ENCODE results near the gene NLRP10.

Gene NLRP10

DNA sequence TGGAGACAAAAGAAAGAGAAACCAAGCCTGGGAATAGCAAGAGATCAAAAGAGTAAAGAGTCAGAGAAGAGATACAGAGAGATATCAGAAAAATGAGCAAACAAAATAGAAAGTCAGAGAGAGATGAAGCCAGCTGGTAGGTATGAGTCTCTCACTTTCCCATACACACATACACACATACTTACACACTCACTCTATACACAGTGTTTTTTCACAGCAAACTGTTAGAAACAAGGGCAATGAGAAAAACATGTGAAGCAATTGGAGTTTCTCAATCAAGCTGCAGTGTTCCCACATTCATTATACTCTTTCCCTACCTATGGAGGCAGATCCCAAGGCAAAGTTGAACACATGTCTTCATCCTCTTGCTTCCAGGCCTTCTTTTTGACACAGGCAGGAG is 2.6 kb upstream of the NLRP10 start:
- Mint-ChIP-seq H3K4me1 (ENCODE audit: low read depth in 2 of 2) (no peaks in the 10 kb centered on the region), H3K9me3 (no peaks in the 10 kb centered on the region), H3K27ac (no peak overlapping the region), H3K4me3 (no peak overlapping the region), H3K27me3 (peaks cover 36 to 50% of the 10 kb centered on the region in 2 donors), H3K36me3 (ENCODE audit: insufficient read depth) (no peaks in the 10 kb centered on the region)
- ATAC-seq (replicated peaks) (no peak), DNase-seq (no peak)

GRCh38 chr11:7967097-7967496 is 1.9 kb upstream of the NLRP10 start:
- DNase-seq (no peak), ATAC-seq (replicated peaks) (no peak)
- Mint-ChIP-seq H3K9me3 (no peaks in the 10 kb centered on the region), H3K4me1 (ENCODE audit: low read depth in 2 of 2) (no peaks in the 10 kb centered on the region), H3K4me3 (no peak overlapping the region), H3K27ac (no peak overlapping the region), H3K36me3 (ENCODE audit: insufficient read depth) (no peaks in the 10 kb centered on the region), H3K27me3 (peaks cover 33 to 50% of the 10 kb centered on the region in 2 donors)

DNA sequence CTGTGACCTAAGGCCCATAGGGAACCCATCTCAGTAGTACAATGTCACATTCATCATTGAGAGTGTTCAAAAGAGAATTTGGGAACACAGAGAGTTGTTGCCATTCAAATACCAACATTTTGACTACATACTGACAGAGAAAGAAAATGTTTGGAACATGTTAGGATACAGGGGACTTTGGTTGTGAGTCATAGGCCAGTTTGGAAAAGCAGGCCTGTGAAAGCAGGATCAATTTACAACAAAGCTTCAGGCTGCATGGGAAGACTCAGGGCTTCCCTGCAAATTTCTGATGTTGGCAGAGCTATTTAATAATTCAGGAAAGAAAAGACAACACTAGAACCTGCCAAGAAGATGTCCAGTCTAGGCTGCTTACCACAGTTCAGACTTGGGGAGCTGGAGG is 374 bp downstream of the NLRP10 start:
- Mint-ChIP-seq H3K4me3 (no peak overlapping the region), H3K36me3 (ENCODE audit: insufficient read depth) (no peaks in the 10 kb centered on the region), H3K9me3 (no peaks in the 10 kb centered on the region), H3K27me3 (peaks cover 42 to 56% of the 10 kb centered on the region in 2 donors), H3K27ac (no peak overlapping the region), H3K4me1 (ENCODE audit: low read depth in 2 of 2) (no peaks in the 10 kb centered on the region)
- ATAC-seq (replicated peaks) (no peak), DNase-seq (no peak)

DNA sequence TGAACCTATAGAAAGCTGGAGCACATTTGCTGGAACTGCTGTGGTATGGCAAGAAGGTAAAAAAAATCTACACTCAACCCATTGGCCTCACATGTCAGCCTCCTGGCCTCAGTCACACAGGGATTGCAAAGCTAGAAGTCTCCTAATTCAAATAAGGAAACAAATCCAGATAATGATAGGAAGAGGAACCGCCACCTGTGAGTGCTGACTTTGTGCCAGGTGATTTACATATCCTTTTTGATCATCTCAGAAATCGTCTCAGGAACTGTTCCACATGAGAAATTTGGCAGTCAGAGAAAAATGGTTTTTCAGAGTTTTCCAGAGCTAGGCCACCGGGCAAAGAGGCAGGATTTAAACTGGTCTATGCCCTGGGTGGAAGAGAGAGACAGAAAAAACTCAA is 986 bp downstream of the NLRP10 start:
- Mint-ChIP-seq H3K9me3 (no peaks in the 10 kb centered on the region), H3K36me3 (ENCODE audit: insufficient read depth) (no peaks in the 10 kb centered on the region), H3K27ac (no peak overlapping the region), H3K4me3 (no peak overlapping the region), H3K4me1 (ENCODE audit: low read depth in 2 of 2) (no peaks in the 10 kb centered on the region), H3K27me3 (peaks cover 42 to 61% of the 10 kb centered on the region in 2 donors)
- no peak for DNase-seq
- ATAC-seq (replicated peaks), result no peak

DNA sequence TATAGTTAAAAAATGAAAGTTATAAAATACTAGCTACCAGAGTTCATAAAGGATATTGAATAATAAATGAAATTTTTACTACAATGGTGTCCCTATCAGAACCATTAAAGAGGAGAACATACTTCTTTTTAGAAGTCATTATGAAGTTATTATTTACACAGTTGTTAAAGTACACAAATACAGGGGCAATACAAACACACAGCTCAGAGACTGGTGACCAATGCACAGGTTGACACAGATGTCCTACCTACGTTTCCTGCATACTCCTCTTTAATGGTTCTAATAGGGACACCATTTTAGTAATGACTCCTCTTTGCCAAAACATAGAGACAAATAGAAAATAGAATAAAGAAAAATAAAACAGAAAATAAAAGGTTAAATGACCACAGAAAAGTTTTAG is 10.1 kb downstream of the NLRP10 start:
- Mint-ChIP-seq H3K27me3 (peaks cover 17 to 43% of the 10 kb centered on the region in 2 donors), H3K4me1 (ENCODE audit: low read depth in 2 of 2) (no peaks in the 10 kb centered on the region), H3K9me3 (no peaks in the 10 kb centered on the region), H3K36me3 (ENCODE audit: insufficient read depth) (no peaks in the 10 kb centered on the region), H3K27ac (no peak overlapping the region), H3K4me3 (no peak overlapping the region)
- ATAC-seq (replicated peaks) (no peak), DNase-seq (no peak)

DNA sequence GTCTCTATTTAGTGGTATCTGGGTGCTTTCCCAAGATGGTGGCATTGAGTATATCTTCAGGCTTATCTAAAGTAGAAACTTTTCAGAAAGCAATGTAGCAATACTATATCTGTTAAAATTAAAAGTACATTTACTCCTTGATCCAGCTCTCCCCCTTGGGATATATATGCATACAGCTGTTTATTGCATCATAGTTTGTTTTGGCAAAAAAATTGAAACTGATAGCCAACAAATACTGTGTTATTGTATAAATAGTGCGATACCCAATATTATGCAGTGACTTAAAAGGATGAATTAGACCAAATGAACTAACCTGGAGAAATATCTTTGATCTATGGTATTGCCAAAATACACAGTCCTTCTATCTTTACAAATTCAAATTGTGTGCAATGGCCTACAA is 15.3 kb downstream of the NLRP10 start:
- Mint-ChIP-seq H3K4me1 (ENCODE audit: low read depth in 2 of 2) (no peaks in the 10 kb centered on the region), H3K27me3 (peaks cover 25 to 31% of the 10 kb centered on the region in 2 donors)

DNA sequence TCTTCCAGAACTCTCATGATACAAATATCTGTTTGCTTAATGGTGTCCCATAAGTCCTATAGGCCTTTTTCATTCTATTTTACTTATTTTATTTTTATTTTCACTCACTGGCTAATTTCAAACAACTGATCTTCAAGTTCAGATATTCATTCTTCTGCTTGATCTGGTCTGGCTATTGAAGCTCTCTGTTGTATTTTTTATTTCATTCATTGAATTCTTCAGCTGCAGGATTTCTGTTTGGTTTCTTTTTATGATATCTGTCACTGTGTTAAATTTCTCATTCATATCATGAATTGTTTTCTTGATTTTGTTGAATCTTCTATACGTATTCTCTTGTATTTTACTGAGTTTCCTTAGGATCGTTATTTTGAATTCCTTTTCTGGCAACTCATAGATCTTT is 21.1 kb downstream of the NLRP10 start:
- no peak overlapping the region for H3K4me3 Mint-ChIP-seq
- H3K4me1 Mint-ChIP-seq (ENCODE audit: low read depth in 2 of 2), result no peaks in the 10 kb centered on the region
- DNase-seq, result no peak
- peaks cover 25 to 29% of the 10 kb centered on the region in 2 donors for H3K27me3 Mint-ChIP-seq
- no peaks in the 10 kb centered on the region for H3K36me3 Mint-ChIP-seq (ENCODE audit: insufficient read depth)
- no peak overlapping the region for H3K27ac Mint-ChIP-seq
- H3K9me3 Mint-ChIP-seq, result peaks cover 5 to 15% of the 10 kb centered on the region in 2 donors
- no peak for ATAC-seq (replicated peaks)

More for the DNA sequence above, 15.3 kb downstream of the NLRP10 start:
- Mint-ChIP-seq H3K27ac (no peak overlapping the region), H3K36me3 (ENCODE audit: insufficient read depth) (no peaks in the 10 kb centered on the region), H3K9me3 (no peaks in the 10 kb centered on the region), H3K4me3 (no peak overlapping the region)
- ATAC-seq (replicated peaks), result no peak
- no peak for DNase-seq

- Mint-ChIP-seq H3K9me3 (peaks cover 5 to 15% of the 10 kb centered on the region in 2 donors), H3K4me1 (ENCODE audit: low read depth in 2 of 2) (no peaks in the 10 kb centered on the region), H3K27ac (no peak within 1 kb of the TSS), H3K4me3 (no peak within 1 kb of the TSS), H3K27me3 (peaks cover 28 to 40% of the 10 kb centered on the region in 2 donors), H3K36me3 (ENCODE audit: insufficient read depth) (no peaks in the 10 kb centered on the region)
- no peak for ATAC-seq (replicated peaks)
- DNase-seq, result no peak
Observed at GRCh38 chr11:7941608-7942007, 23.6 kb downstream of the NLRP10 start, which contains the start of gene OR10A3. OR10A3 (minus strand) TSS chr11:7941708; CDS start chr11:7939520, 2,188 bp downstream.

DNA sequence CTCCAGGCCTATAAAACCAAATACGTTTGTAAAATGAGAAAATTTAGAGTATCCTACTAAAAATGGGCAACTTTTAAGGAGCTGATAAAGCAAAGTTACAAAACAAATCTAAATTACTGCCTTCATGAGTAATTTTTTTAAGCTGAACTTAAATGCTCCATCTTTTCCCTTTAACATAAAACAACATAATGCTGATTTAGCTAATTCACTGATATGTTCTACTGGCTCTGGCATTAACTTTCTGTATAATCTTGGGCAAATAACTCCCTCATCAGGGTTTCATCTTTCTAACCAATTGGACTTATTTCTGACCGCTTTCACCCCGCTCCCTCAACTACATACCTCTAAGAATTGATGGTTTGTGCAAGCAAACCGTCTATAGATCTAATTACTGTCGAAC is 24.1 kb downstream of the NLRP10 start:
- no peaks in the 10 kb centered on the region for H3K4me1 Mint-ChIP-seq (ENCODE audit: low read depth in 2 of 2)
- no peak overlapping the region for H3K27ac Mint-ChIP-seq
- H3K9me3 Mint-ChIP-seq, result peaks cover 5 to 15% of the 10 kb centered on the region in 2 donors
- no peak overlapping the region for H3K4me3 Mint-ChIP-seq
- H3K27me3 Mint-ChIP-seq, result peaks cover 32 to 40% of the 10 kb centered on the region in 2 donors
- no peaks in the 10 kb centered on the region for H3K36me3 Mint-ChIP-seq (ENCODE audit: insufficient read depth)
- DNase-seq (no peak), ATAC-seq (replicated peaks) (no peak)

- H3K27me3 Mint-ChIP-seq, result peaks cover 62 to 63% of the 10 kb centered on the region in 2 donors
- no peaks in the 10 kb centered on the region for H3K36me3 Mint-ChIP-seq (ENCODE audit: insufficient read depth)
Observed at GRCh38 chr11:7936615-7937014, 28.6 kb downstream of the NLRP10 start.

DNA sequence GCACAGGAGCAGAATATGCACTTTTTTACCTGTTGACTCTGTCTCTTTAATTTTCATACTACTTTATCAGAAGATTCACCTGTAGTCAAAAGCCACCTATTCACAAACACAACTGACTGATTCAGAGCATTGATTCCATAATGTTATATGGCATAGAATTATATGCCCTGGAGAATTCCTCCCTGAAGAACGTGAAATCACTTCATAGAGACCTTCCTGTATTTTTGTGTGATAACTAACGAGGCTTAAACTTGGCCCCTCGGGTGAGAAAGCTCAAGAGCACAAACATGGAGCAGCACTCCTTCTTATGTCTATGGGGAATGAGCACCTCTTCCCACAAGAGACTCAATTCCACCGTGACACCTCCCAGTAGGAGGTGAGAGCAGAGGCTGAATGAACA is 34.1 kb downstream of the NLRP10 start, which contains the start of gene OR10A6:
Gene OR10A6 (minus strand): TSS at position 101 of the 400 bp plus-strand sequence. CDS start 2,606 bp downstream, outside the sequence.
- Mint-ChIP-seq H3K27ac (no peak within 1 kb of the TSS), H3K4me1 (ENCODE audit: low read depth in 2 of 2) (no peaks in the 10 kb centered on the region), H3K36me3 (ENCODE audit: insufficient read depth) (no peaks in the 10 kb centered on the region), H3K9me3 (no peaks in the 10 kb centered on the region), H3K4me3 (no peak within 1 kb of the TSS), H3K27me3 (peaks cover 49 to 73% of the 10 kb centered on the region in 2 donors)
- no peak for DNase-seq
- ATAC-seq (replicated peaks), result no peak

More at GRCh38 chr11:7936615-7937014, 28.6 kb downstream of the NLRP10 start:
- H3K4me1 Mint-ChIP-seq (ENCODE audit: low read depth in 2 of 2), result no peaks in the 10 kb centered on the region
- peaks cover 0 to 2% of the 10 kb centered on the region in 2 donors for H3K9me3 Mint-ChIP-seq
- H3K4me3 Mint-ChIP-seq, result no peak overlapping the region
- no peak for DNase-seq
- H3K27ac Mint-ChIP-seq, result no peak overlapping the region
- no peak for ATAC-seq (replicated peaks)

- no peaks in the 10 kb centered on the region for H3K9me3 Mint-ChIP-seq
- no peak overlapping the region for H3K4me3 Mint-ChIP-seq
- DNase-seq, result no peak
- no peaks in the 10 kb centered on the region for H3K4me1 Mint-ChIP-seq (ENCODE audit: low read depth in 2 of 2)
- no peak overlapping the region for H3K27ac Mint-ChIP-seq
- no peaks in the 10 kb centered on the region for H3K36me3 Mint-ChIP-seq (ENCODE audit: insufficient read depth)
- peaks cover 26 to 65% of the 10 kb centered on the region in 2 donors for H3K27me3 Mint-ChIP-seq
- no peak for ATAC-seq (replicated peaks)
Observed at GRCh38 chr11:7927635-7928034, 37.6 kb downstream of the NLRP10 start.

- Mint-ChIP-seq H3K36me3 (ENCODE audit: insufficient read depth) (no peaks in the 10 kb centered on the region), H3K4me1 (ENCODE audit: low read depth in 2 of 2) (no peaks in the 10 kb centered on the region), H3K27ac (no peak overlapping the region), H3K4me3 (no peak overlapping the region), H3K9me3 (no peaks in the 10 kb centered on the region), H3K27me3 (peaks cover 12 to 38% of the 10 kb centered on the region in 2 donors)
- DNase-seq (no peak), ATAC-seq (replicated peaks) (no peak)
Observed at GRCh38 chr11:7924536-7924935, 40.7 kb downstream of the NLRP10 start.

GRCh38 chr11:7918141-7918540 is 47.1 kb downstream of the NLRP10 start:
- Mint-ChIP-seq H3K4me3 (no peak overlapping the region), H3K27me3 (peaks cover 35 to 44% of the 10 kb centered on the region in 2 donors), H3K9me3 (no peaks in the 10 kb centered on the region), H3K4me1 (ENCODE audit: low read depth in 2 of 2) (no peaks in the 10 kb centered on the region), H3K27ac (no peak overlapping the region), H3K36me3 (ENCODE audit: insufficient read depth) (no peaks in the 10 kb centered on the region)
- no peak for DNase-seq
- ATAC-seq (replicated peaks), result no peak
